IMR-90 (cell line): ENCODE measurements around the gene DPEP1. TPM values are rescaled to one million over a fixed set of nuclear protein-coding genes. Genes with fewer than 3 reads are reported as not detected.

Source experiments
- ATAC-seq: fragments of 200-7000 bp; cut with Tn5 transposase; 2 replicates; pipeline ENCODE4 v1.9.1; 2020; ENCODE audit warnings: low read depth, mild to moderate bottlenecking, moderate library complexity
- BruUV-seq: library from RNA; stranded (reverse); fragments of 400-500 nt; replicated peaks from 2 replicates; lab custom pipeline; 2021; lab: Mats Ljungman, UMichigan
- CTCF ChIA-PET: fragments of 300-600 bp; formaldehyde crosslinking; extraction: SDS; loops from one replicate; lab custom pipeline; 2021; ENCODE audit warnings: antibody characterized with exemption; lab: Yijun Ruan, JAX
- POLR2A ChIA-PET: fragments of 300-600 bp; sonication (Branson Sonifier 250); formaldehyde crosslinking; loops from one replicate; lab custom pipeline; 2022; ENCODE audit warnings: antibody characterized with exemption; ENCODE audit not compliant: unreplicated experiment; lab: Charles Lee
- DNase-seq: peaks from one replicate; pipeline ENCODE4 v3.0.0; 2013
- H2AFZ ChIP-seq: replicated peaks from 2 replicates; pipeline ENCODE3; 2013; ENCODE audit warnings: low read length, mild to moderate bottlenecking; ENCODE audit not compliant: poor library complexity
- H2AK5ac ChIP-seq: 2 replicates; pipeline ENCODE4 v1.6.1; 2013; ENCODE audit warnings: low read depth, low read length, inconsistent platforms
- H2AK9ac ChIP-seq: replicated peaks from 2 replicates; pipeline ENCODE3; 2013; ENCODE audit warnings: mild to moderate bottlenecking, low read depth, low read length, moderate library complexity; ENCODE audit not compliant: poor library complexity
- H2BK120ac ChIP-seq: 2 replicates; pipeline ENCODE4 v1.6.1; 2013; ENCODE audit warnings: low read depth, low read length, inconsistent platforms
- H2BK15ac ChIP-seq: 3 replicates; pipeline ENCODE4 v1.6.1; 2013; ENCODE audit warnings: low read depth, low read length, inconsistent platforms
- H2BK20ac ChIP-seq: 2 replicates; pipeline ENCODE4 v1.6.1; 2013; ENCODE audit warnings: low read depth, mild to moderate bottlenecking, inconsistent platforms, low read length, moderate library complexity
- H2BK5ac ChIP-seq: 2 replicates; pipeline ENCODE4 v1.6.1; 2013; ENCODE audit warnings: mild to moderate bottlenecking, low read depth, low read length, inconsistent platforms; ENCODE audit not compliant: poor library complexity, severe bottlenecking
- H3K14ac ChIP-seq: replicated peaks from 2 replicates; pipeline ENCODE4 v1.6.1; 2013; ENCODE audit warnings: low read depth, low read length, inconsistent platforms
- H3K18ac ChIP-seq: 2 replicates; pipeline ENCODE4 v1.6.1; 2013; ENCODE audit warnings: low read depth, low read length, control low read depth
- H3K23ac ChIP-seq: 2 replicates; pipeline ENCODE4 v1.6.1; 2013; ENCODE audit warnings: low read depth, low read length, inconsistent platforms
- H3K27ac ChIP-seq: 2 replicates; pipeline ENCODE4 v1.5.1; 2013; ENCODE audit warnings: mild to moderate bottlenecking, control low read depth, low read length; ENCODE audit not compliant: insufficient read depth
- H3K27me3 ChIP-seq: 2 replicates; pipeline ENCODE4 v1.6.1; 2013; ENCODE audit warnings: low read length; ENCODE audit not compliant: control insufficient read depth, insufficient read depth
- H3K36me3 ChIP-seq: 2 replicates; pipeline ENCODE4 v1.6.1; 2013; ENCODE audit warnings: low read length, mixed read lengths; ENCODE audit not compliant: control insufficient read depth, insufficient read depth
- H3K4ac ChIP-seq: 2 replicates; pipeline ENCODE4 v1.6.1; 2013; ENCODE audit warnings: low read depth, low read length, inconsistent platforms
- H3K4me1 ChIP-seq: 2 replicates; pipeline ENCODE4 v1.6.1; 2013; ENCODE audit warnings: low read length, mixed read lengths; ENCODE audit not compliant: control insufficient read depth, insufficient read depth
- H3K4me2 ChIP-seq: 2 replicates; pipeline ENCODE4 v1.6.1; 2013; ENCODE audit warnings: low read depth, mild to moderate bottlenecking, control low read depth, low read length, moderate library complexity
- H3K4me3 ChIP-seq: 2 replicates; pipeline ENCODE4 v1.5.1; 2013; ENCODE audit warnings: low read depth, mild to moderate bottlenecking, control low read depth, low read length, moderate library complexity; ENCODE audit not compliant: insufficient read depth
- H3K56ac ChIP-seq: 2 replicates; pipeline ENCODE4 v1.6.1; 2013; ENCODE audit warnings: low read length, inconsistent platforms; ENCODE audit not compliant: insufficient read depth; ENCODE audit errors: extremely low read depth
- H3K79me1 ChIP-seq, 2 experiments: 2 replicates each; pipeline ENCODE4 v1.6.1; 2013; ENCODE audit warnings: low read length in 2 of 2, inconsistent platforms in 1 of 2, low read depth in 1 of 2
- H3K9ac ChIP-seq: 2 replicates; pipeline ENCODE4 v1.6.1; 2013; ENCODE audit warnings: low read depth, low read length, control low read depth
- H3K9me1 ChIP-seq: 2 replicates; pipeline ENCODE4 v1.6.1; 2013; ENCODE audit warnings: low read length, inconsistent platforms; ENCODE audit not compliant: insufficient read depth
- H3K9me3 ChIP-seq: 2 replicates; pipeline ENCODE4 v1.6.1; 2013; ENCODE audit warnings: low read length; ENCODE audit not compliant: control insufficient read depth, insufficient read depth
- H4K20me1 ChIP-seq: 2 replicates; pipeline ENCODE4 v1.6.1; 2013; ENCODE audit warnings: low read length, inconsistent platforms; ENCODE audit not compliant: insufficient read depth
- H4K5ac ChIP-seq: 2 replicates; pipeline ENCODE4 v1.6.1; 2013; ENCODE audit warnings: mild to moderate bottlenecking, low read depth, low read length, control low read depth
- H4K8ac ChIP-seq, 2 experiments: 2 replicates each; pipeline ENCODE4 v1.6.1; 2013; ENCODE audit warnings: low read depth in 2 of 2, low read length in 2 of 2, control low read depth in 1 of 2, inconsistent platforms in 1 of 2
- H4K91ac ChIP-seq: 2 replicates; pipeline ENCODE4 v1.6.1; 2013; ENCODE audit warnings: low read depth, low read length, inconsistent platforms; ENCODE audit not compliant: insufficient read depth
- BHLHE40 ChIP-seq: fragments of 150-350 bp; IDR thresholded peaks from 2 replicates; pipeline ENCODE4 v1.6.1; 2016; ENCODE audit warnings: mild to moderate bottlenecking, low read depth, low read length
- CEBPB ChIP-seq: IDR thresholded peaks from 2 replicates; pipeline ENCODE4 v1.6.1; 2012; ENCODE audit warnings: low read depth, low read length, improper control_type of control experiment
- CHD1 ChIP-seq: IDR thresholded peaks from 2 replicates; pipeline ENCODE4 v1.6.1; 2012; ENCODE audit warnings: low read depth, low read length, improper control_type of control experiment
- FOS ChIP-seq: fragments of 150-350 bp; IDR thresholded peaks from 2 replicates; pipeline ENCODE4 v1.6.1; 2016; ENCODE audit warnings: low read depth, low read length
- MAFK ChIP-seq: IDR thresholded peaks from 2 replicates; pipeline ENCODE4 v1.6.1; 2012; ENCODE audit warnings: low read depth, low read length, improper control_type of control experiment
- MAZ ChIP-seq: IDR thresholded peaks from 2 replicates; pipeline ENCODE4 v1.6.1; 2012; ENCODE audit warnings: low read depth, mild to moderate bottlenecking, low read length, improper control_type of control experiment, moderate library complexity, borderline replicate concordance
- MXI1 ChIP-seq: IDR thresholded peaks from 2 replicates; pipeline ENCODE4 v1.6.1; 2012; ENCODE audit warnings: low read depth, mild to moderate bottlenecking, low read length, moderate library complexity, borderline replicate concordance
- NFE2L2 ChIP-seq: fragments of 150-350 bp; IDR thresholded peaks from 2 replicates; pipeline ENCODE4 v1.6.1; 2016; ENCODE audit warnings: low read depth, mild to moderate bottlenecking, low read length
- POLR2A ChIP-seq: IDR thresholded peaks from 2 replicates; pipeline ENCODE4 v1.6.1; 2012; ENCODE audit warnings: mild to moderate bottlenecking, low read depth, low read length
- RAD21 ChIP-seq: IDR thresholded peaks from 2 replicates; pipeline ENCODE4 v1.6.1; 2012; ENCODE audit warnings: low read length, improper control_type of control experiment
- RCOR1 ChIP-seq: IDR thresholded peaks from 2 replicates; pipeline ENCODE4 v1.6.1; 2012; ENCODE audit warnings: mild to moderate bottlenecking, low read length, improper control_type of control experiment; ENCODE audit not compliant: insufficient replicate concordance
- RFX5 ChIP-seq: IDR thresholded peaks from 2 replicates; pipeline ENCODE4 v1.8.0; 2012; ENCODE audit warnings: low read depth, mild to moderate bottlenecking, low read length, moderate library complexity
- SMC3 ChIP-seq: fragments of 150-350 bp; IDR thresholded peaks from 2 replicates; pipeline ENCODE4 v1.6.1; 2016; ENCODE audit warnings: low read depth, mild to moderate bottlenecking, antibody characterized with exemption, low read length, moderate library complexity
- WGBS, 2 experiments: methylation state at CpG; one replicate each; pipeline versions ENCODE4 v1.1.5 to v1.1.7; 2013; ENCODE audit warnings: missing lambda C conversion rate in 2 of 2; ENCODE audit not compliant: insufficient read length in 1 of 2; ENCODE audit errors: extremely low coverage in 2 of 2; 5-methylcytosine and 5-hydroxymethylcytosine counted together
- dilution Hi-C: fragments of 300-500 bp; cut with HindIII; formaldehyde crosslinking; loops from one replicate; pipeline ENCODE4 v1.14.3; 2018; ENCODE audit warnings: low sequenced_read_pairs; ENCODE audit not compliant: unreplicated experiment
- in situ Hi-C: fragments of 300-500 bp; cut with MboI; formaldehyde crosslinking; loops from 3 replicates; pipeline ENCODE4 v1.14.3; 2019; ENCODE audit warnings: low sequenced_read_pairs, inconsistent platforms, mixed read lengths
- intact Hi-C: fragments of 100-400 bp; cut with micrococcal nuclease; formaldehyde crosslinking; loops from 2 replicates; pipeline ENCODE4 v1.10.0; 2022
- polyA plus RNA-seq, 3 experiments: library from polyadenylated mRNA; depleted of rRNA; stranded (reverse); fragments of >200 nt; gene quantifications; 2 replicates each; pipeline ENCODE4 v1.2.3, GENCODE V29; 2012; ENCODE audit warnings: low replicate concordance in 1 of 3
- total RNA-seq: library from RNA; depleted of rRNA; stranded (reverse); fragments of >200 nt; gene quantifications from 2 replicates; pipeline ENCODE4 v1.2.3, GENCODE V29; 2012
- TF ChIP-seq, protein P1 (sequence below): conservative IDR thresholded peaks from 2 replicates; pipeline ENCODE4 v1.5.1; 2012; ENCODE audit warnings: mild to moderate bottlenecking, low read depth, low read length, improper control_type of control experiment
- TF ChIP-seq, protein P2 (sequence below): fragments of 150-350 bp; IDR thresholded peaks from 2 replicates; pipeline ENCODE4 v1.6.1; 2017; ENCODE audit warnings: mild to moderate bottlenecking, antibody characterized with exemption, low read length, low read depth
- TF ChIP-seq, protein P3 (sequence below): fragments of 150-350 bp; IDR thresholded peaks from 2 replicates; pipeline ENCODE4 v1.6.1; 2016; ENCODE audit warnings: low read depth, mild to moderate bottlenecking, low read length, moderate library complexity, borderline replicate concordance

DPEP1 gene
- total and polyA plus RNA-seq, 2 of the 4 experiments (the other 2 are of a cell fraction): not detected

DNA sequence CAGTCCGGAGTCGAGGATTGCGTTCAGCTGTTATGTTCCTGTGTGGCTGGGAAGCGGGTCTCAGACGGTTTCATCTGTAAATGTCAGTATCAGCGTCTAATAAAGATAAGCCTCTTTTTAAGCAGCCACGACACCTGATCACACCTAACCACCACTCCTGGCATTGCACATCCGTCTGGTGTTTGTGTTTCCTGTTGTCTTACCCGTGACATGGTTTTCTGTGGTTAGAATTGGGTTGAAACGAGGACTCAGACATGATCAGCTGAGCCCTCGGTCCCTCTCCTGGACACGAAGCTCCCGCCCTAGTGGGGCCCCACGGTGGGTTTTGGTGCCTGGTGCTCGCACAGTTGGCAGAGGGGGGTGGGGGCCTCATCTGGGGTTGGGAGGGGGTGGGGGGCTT lies 19.6 kb upstream of the DPEP1 start:
- no peaks in the 10 kb centered on the region; the same call in 1 of the 2 replicates for H3K36me3 ChIP-seq
- no peak overlapping the region for H2BK15ac ChIP-seq
- no peak overlapping the region for H4K8ac ChIP-seq
- H2AK9ac ChIP-seq: no peak overlapping the region
- no peak overlapping the region for H3K23ac ChIP-seq
- no TSS peak for BruUV-seq
- in situ Hi-C loops (no loop called here), intact Hi-C loops (no loop called here), dilution Hi-C loops (no loop called here)
- no peak for ATAC-seq
- no peak overlapping the region for H3K14ac ChIP-seq
- no peak overlapping the region for H2BK20ac ChIP-seq
- TF ChIP-seq MAZ: no peak
- TF ChIP-seq RCOR1: no peak
- TF ChIP-seq BHLHE40: no peak
- no peak for TF ChIP-seq POLR2A
- no peak for TF ChIP-seq CEBPB
- TF ChIP-seq, protein P1, sequence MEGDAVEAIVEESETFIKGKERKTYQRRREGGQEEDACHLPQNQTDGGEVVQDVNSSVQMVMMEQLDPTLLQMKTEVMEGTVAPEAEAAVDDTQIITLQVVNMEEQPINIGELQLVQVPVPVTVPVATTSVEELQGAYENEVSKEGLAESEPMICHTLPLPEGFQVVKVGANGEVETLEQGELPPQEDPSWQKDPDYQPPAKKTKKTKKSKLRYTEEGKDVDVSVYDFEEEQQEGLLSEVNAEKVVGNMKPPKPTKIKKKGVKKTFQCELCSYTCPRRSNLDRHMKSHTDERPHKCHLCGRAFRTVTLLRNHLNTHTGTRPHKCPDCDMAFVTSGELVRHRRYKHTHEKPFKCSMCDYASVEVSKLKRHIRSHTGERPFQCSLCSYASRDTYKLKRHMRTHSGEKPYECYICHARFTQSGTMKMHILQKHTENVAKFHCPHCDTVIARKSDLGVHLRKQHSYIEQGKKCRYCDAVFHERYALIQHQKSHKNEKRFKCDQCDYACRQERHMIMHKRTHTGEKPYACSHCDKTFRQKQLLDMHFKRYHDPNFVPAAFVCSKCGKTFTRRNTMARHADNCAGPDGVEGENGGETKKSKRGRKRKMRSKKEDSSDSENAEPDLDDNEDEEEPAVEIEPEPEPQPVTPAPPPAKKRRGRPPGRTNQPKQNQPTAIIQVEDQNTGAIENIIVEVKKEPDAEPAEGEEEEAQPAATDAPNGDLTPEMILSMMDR: no peak
- TF ChIP-seq FOS: no peak
- no peak for TF ChIP-seq MXI1
- TF ChIP-seq, protein P2, sequence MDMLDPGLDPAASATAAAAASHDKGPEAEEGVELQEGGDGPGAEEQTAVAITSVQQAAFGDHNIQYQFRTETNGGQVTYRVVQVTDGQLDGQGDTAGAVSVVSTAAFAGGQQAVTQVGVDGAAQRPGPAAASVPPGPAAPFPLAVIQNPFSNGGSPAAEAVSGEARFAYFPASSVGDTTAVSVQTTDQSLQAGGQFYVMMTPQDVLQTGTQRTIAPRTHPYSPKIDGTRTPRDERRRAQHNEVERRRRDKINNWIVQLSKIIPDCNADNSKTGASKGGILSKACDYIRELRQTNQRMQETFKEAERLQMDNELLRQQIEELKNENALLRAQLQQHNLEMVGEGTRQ: no peak
- TF ChIP-seq, protein P3, sequence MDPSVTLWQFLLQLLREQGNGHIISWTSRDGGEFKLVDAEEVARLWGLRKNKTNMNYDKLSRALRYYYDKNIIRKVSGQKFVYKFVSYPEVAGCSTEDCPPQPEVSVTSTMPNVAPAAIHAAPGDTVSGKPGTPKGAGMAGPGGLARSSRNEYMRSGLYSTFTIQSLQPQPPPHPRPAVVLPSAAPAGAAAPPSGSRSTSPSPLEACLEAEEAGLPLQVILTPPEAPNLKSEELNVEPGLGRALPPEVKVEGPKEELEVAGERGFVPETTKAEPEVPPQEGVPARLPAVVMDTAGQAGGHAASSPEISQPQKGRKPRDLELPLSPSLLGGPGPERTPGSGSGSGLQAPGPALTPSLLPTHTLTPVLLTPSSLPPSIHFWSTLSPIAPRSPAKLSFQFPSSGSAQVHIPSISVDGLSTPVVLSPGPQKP: no peak
- TF ChIP-seq CHD1: no peak
- no peak for TF ChIP-seq NFE2L2
- no peak for TF ChIP-seq SMC3
- TF ChIP-seq RAD21: no peak
- no peak for TF ChIP-seq MAFK
- TF ChIP-seq RFX5: no peak
- H3K4ac ChIP-seq: no peak overlapping the region
- no peaks in the 10 kb centered on the region for H3K4me1 ChIP-seq
- no peaks in the 10 kb centered on the region for H3K27me3 ChIP-seq
- no peak overlapping the region for H3K27ac ChIP-seq
- H2AFZ ChIP-seq: no peak overlapping the region
- H2BK5ac ChIP-seq: no peak overlapping the region
- no peak overlapping the region for H2AK5ac ChIP-seq
- H4K91ac ChIP-seq: no peak overlapping the region
- WGBS, 2 experiments: no CpG with 5 or more reads among the region's 15 CpGs
- H2BK120ac ChIP-seq: no peak overlapping the region
- ChIA-PET CTCF (no interaction called here), POLR2A (no interaction called here)
- no peak for DNase-seq
- H3K56ac ChIP-seq: no peak overlapping the region
- no peaks in the 10 kb centered on the region for H3K9me3 ChIP-seq
- no peaks in the 10 kb centered on the region for H4K20me1 ChIP-seq
- H3K79me1 ChIP-seq: no peaks in the 10 kb centered on the region
- no peak overlapping the region for H3K4me3 ChIP-seq
- no peak overlapping the region for H3K18ac ChIP-seq
- H3K9ac ChIP-seq: no peak overlapping the region
- no peaks in the 10 kb centered on the region for H3K9me1 ChIP-seq
- H4K5ac ChIP-seq: no peak overlapping the region
- no peak overlapping the region for H3K4me2 ChIP-seq
